Hair follicular keratinocyte (primary cell): ENCODE results near the gene SLF2. TPM values are rescaled to one million over a fixed set of nuclear protein-coding genes. Genes with fewer than 3 reads are reported as not detected.

Source experiments
- total RNA-seq: library from RNA; depleted of rRNA; stranded (reverse); fragments of >200 nt; gene quantifications from 2 replicates; pipeline ENCODE4 v1.2.3, GENCODE V29; 2015

The SLF2 gene
- total RNA-seq, result 6.9 and 10.1 TPM in 2 replicates

GRCh38 chr10:100912605-100913469, at the start of gene SLF2:
TSS of gene SLF2 (plus strand) at chr10:100912963. CDS start at chr10:100913111, 148 bp downstream.

GRCh38 chr10:100969187-100970075, 56.7 kb downstream of the SLF2 start, which contains the start of gene SEMA4G:
TSS of gene SEMA4G (plus strand) at chr10:100969504. CDS start at chr10:100972913, 3,409 bp downstream.

GRCh38 chr10:100986952-100987684, 74.4 kb downstream of the SLF2 start, which contains the start of the genes MRPL43 and TWNK:
TSS of gene MRPL43 (minus strand) at chr10:100987497. CDS start at chr10:100987443, 54 bp downstream.
TSS of gene TWNK (plus strand) at chr10:100987543. CDS start at chr10:100988211, 668 bp downstream.

GRCh38 chr10:100999742-101000126, 87.0 kb downstream of the SLF2 start, which contains the start of gene LZTS2:
TSS of gene LZTS2 (plus strand) at chr10:100999808. CDS start at chr10:101002539, 2,731 bp downstream.

Other genes starting within 250 kb of the SLF2 start
- gene PAX2, start 167.4 kb upstream of the SLF2 start, total RNA-seq, result not detected in 2 replicates
- 0.70 and 2.1 TPM in 2 replicates for gene SEMA4G, start 56.5 kb downstream of the SLF2 start, total RNA-seq
- gene MRPL43, start 74.5 kb downstream of the SLF2 start, total RNA-seq, result 89.3 and 104 TPM in 2 replicates
- gene TWNK, start 74.6 kb downstream of the SLF2 start, total RNA-seq, result 6.4 and 14.4 TPM in 2 replicates
- 45.0 and 52.0 TPM in 2 replicates for gene LZTS2, start 86.8 kb downstream of the SLF2 start, total RNA-seq
- 0.23 and 0.94 TPM in 2 replicates for gene PDZD7, start 118.2 kb downstream of the SLF2 start, total RNA-seq
- gene SFXN3, start 118.3 kb downstream of the SLF2 start, total RNA-seq, result 24.3 and 52.7 TPM in 2 replicates
- gene KAZALD1, start 149.0 kb downstream of the SLF2 start, total RNA-seq, result 0.15 and 0.23 TPM in 2 replicates
- gene TLX1, start 218.3 kb downstream of the SLF2 start, total RNA-seq, result not detected in 2 replicates